Measurements from ENCODE around the gene PLEKHG2. TPM values are rescaled to one million over a fixed set of nuclear protein-coding genes. Genes with fewer than 3 reads are reported as not detected.

The PLEKHG2 gene
- total RNA-seq, 1 donor: 21.4 TPM

- no peak for TF ChIP-seq CTCF (IDR thresholded peaks at IDR 0.05; ENCODE audit: extremely low read depth, low read depth, low read length)
- Histone ChIP-seq H3K27me3 (ENCODE audit: insufficient read depth, low read length) (no peaks in the 10 kb centered on the region), H3K36me3 (ENCODE audit: insufficient read depth, low read length) (peaks cover 12% of the 10 kb centered on the region), H3K27ac (ENCODE audit: low read depth, low read length) (no peak overlapping the region), H4K20me1 (ENCODE audit: insufficient read depth, low read length) (no peaks in the 10 kb centered on the region), H3K9me3 (ENCODE audit: low read depth, low read length) (no peaks in the 10 kb centered on the region), H2AFZ (ENCODE audit: low read length) (no peak overlapping the region), H3K4me2 (ENCODE audit: insufficient read depth, low read length) (no peak overlapping the region), H3K79me2 (ENCODE audit: insufficient read depth, low read length) (peaks cover 4% of the 10 kb centered on the region), H3K4me3 (ENCODE audit: insufficient read depth, low read length) (no peak overlapping the region), H3K4me1 (ENCODE audit: insufficient read depth, low read length) (peaks cover 40% of the 10 kb centered on the region)
- peak; percentile 15 for DNase-seq (ENCODE audit: insufficient read length, low spot score, missing footprints)
These were observed 12.8 kb upstream of the PLEKHG2 start for GRCh38 chr19:39399668-39400050.

GRCh38 chr19:39400061-39400460 is 12.4 kb upstream of the PLEKHG2 start:
- H3K79me2 ChIP-seq (ENCODE audit: insufficient read depth, low read length): peaks cover 4% of the 10 kb centered on the region
- DNase-seq (ENCODE audit: insufficient read length, low spot score, missing footprints): peak; percentile 8
- H3K27me3 ChIP-seq (ENCODE audit: insufficient read depth, low read length): no peaks in the 10 kb centered on the region
- peaks cover 10% of the 10 kb centered on the region for H3K36me3 ChIP-seq (ENCODE audit: insufficient read depth, low read length)
- H3K4me3 ChIP-seq (ENCODE audit: insufficient read depth, low read length): no peak overlapping the region
- H3K4me2 ChIP-seq (ENCODE audit: insufficient read depth, low read length): no peak overlapping the region
- no peaks in the 10 kb centered on the region for H3K9me3 ChIP-seq (ENCODE audit: low read depth, low read length)
- H2AFZ ChIP-seq (ENCODE audit: low read length): no peak overlapping the region
- peaks cover 40% of the 10 kb centered on the region for H3K4me1 ChIP-seq (ENCODE audit: insufficient read depth, low read length)
- TF ChIP-seq CTCF (IDR thresholded peaks at IDR 0.05; ENCODE audit: extremely low read depth, low read depth, low read length): no peak
- no peak overlapping the region for H3K27ac ChIP-seq (ENCODE audit: low read depth, low read length)
- no peaks in the 10 kb centered on the region for H4K20me1 ChIP-seq (ENCODE audit: insufficient read depth, low read length)

- Histone ChIP-seq H3K36me3 (ENCODE audit: insufficient read depth, low read length) (peaks cover 6% of the 10 kb centered on the region), H2AFZ (ENCODE audit: low read length) (no peak overlapping the region), H3K4me3 (ENCODE audit: insufficient read depth, low read length) (no peak overlapping the region), H3K27me3 (ENCODE audit: insufficient read depth, low read length) (no peaks in the 10 kb centered on the region), H3K79me2 (ENCODE audit: insufficient read depth, low read length) (peaks cover 4% of the 10 kb centered on the region), H3K4me2 (ENCODE audit: insufficient read depth, low read length) (peak overlapping the region; percentile 83), H3K4me1 (ENCODE audit: insufficient read depth, low read length) (peaks cover 44% of the 10 kb centered on the region), H3K27ac (ENCODE audit: low read depth, low read length) (peak overlapping the region; percentile 96), H4K20me1 (ENCODE audit: insufficient read depth, low read length) (no peaks in the 10 kb centered on the region), H3K9me3 (ENCODE audit: low read depth, low read length) (no peaks in the 10 kb centered on the region)
- DNase-seq (ENCODE audit: insufficient read length, low spot score, missing footprints): no peak
- TF ChIP-seq CTCF (IDR thresholded peaks at IDR 0.05; ENCODE audit: extremely low read depth, low read depth, low read length): no peak
These were observed 11.4 kb upstream of the PLEKHG2 start for GRCh38 chr19:39401070-39401548.

- peaks cover 46% of the 10 kb centered on the region for H3K4me1 ChIP-seq (ENCODE audit: insufficient read depth, low read length)
- H2AFZ ChIP-seq (ENCODE audit: low read length): no peak overlapping the region
- peak; percentile 90 for DNase-seq (ENCODE audit: insufficient read length, low spot score, missing footprints)
These were observed 10.7 kb upstream of the PLEKHG2 start for GRCh38 chr19:39401549-39402345.

More at GRCh38 chr19:39401549-39402345, 10.7 kb upstream of the PLEKHG2 start:
- Histone ChIP-seq H3K27me3 (ENCODE audit: insufficient read depth, low read length) (no peaks in the 10 kb centered on the region), H3K4me3 (ENCODE audit: insufficient read depth, low read length) (peak overlapping the region; percentile 71), H3K36me3 (ENCODE audit: insufficient read depth, low read length) (peaks cover 6% of the 10 kb centered on the region), H3K9me3 (ENCODE audit: low read depth, low read length) (no peaks in the 10 kb centered on the region), H3K4me2 (ENCODE audit: insufficient read depth, low read length) (peak overlapping the region; percentile 83), H3K79me2 (ENCODE audit: insufficient read depth, low read length) (peaks cover 5% of the 10 kb centered on the region), H3K27ac (ENCODE audit: low read depth, low read length) (peak overlapping the region; percentile 96), H4K20me1 (ENCODE audit: insufficient read depth, low read length) (no peaks in the 10 kb centered on the region)
- no peak for TF ChIP-seq CTCF (IDR thresholded peaks at IDR 0.05; ENCODE audit: extremely low read depth, low read depth, low read length)

Measured in osteoblast (primary cell).